ENCODE measurements around the gene OR2V1.

The OR2V1 gene

DNA sequence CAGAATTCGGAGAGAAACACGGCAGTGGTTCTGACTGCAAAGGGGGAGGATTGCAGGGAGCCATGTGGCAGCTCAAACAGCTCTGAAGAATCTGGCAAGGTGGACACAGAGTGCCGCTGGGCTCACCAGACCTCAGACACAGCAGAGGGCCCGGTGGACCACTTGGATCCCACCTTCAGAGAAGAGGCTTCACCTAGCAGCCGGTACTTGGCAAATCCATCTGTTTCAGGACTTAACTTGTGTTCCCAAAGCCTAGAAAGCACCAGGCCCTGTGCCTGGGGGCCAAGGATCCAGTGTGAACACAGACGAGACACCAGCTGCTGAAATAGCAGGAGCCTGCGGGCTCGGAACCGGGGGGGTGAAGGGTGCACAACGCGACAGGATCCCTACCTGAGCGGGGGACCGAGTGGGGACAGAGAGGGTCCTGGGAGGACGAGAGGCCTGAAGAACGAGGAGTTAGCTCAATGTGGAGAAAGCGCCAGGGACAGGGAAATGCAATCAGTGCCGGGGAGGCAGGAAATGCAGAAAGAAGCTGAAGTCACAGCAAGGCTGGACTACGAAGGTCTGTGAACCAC is 46.3 kb downstream of the OR2V1 start:
- no peak for TF ChIP-seq ZNF384 (IDR thresholded peaks at IDR 0.05)
- no peak for TF ChIP-seq ARNT (IDR thresholded peaks at IDR 0.05)
- no peak for TF ChIP-seq BHLHE40 (IDR thresholded peaks at IDR 0.05; ENCODE audit: borderline replicate concordance)
- no peak for TF ChIP-seq L3MBTL2 (conservative IDR thresholded peaks at IDR 0.05)
- no peak for TF ChIP-seq SUZ12 (IDR thresholded peaks at IDR 0.05)
- TF ChIP-seq TARDBP (IDR thresholded peaks at IDR 0.05): no peak
- no peak for TF ChIP-seq NFRKB (IDR thresholded peaks at IDR 0.05)
- no peak for TF ChIP-seq CTBP1 (IDR thresholded peaks at IDR 0.05; ENCODE audit: borderline replicate concordance)
- TF ChIP-seq HDGF (IDR thresholded peaks at IDR 0.05; ENCODE audit: borderline replicate concordance): no peak
- no peak for TF ChIP-seq FOXA1 (IDR thresholded peaks at IDR 0.05)
- no peak for TF ChIP-seq FOXK2 (IDR thresholded peaks at IDR 0.05)
- TF ChIP-seq FOXM1 (IDR thresholded peaks at IDR 0.05; ENCODE audit: borderline replicate concordance): no peak
- TF ChIP-seq ELF4 (IDR thresholded peaks at IDR 0.05): no peak
- no peak for TF ChIP-seq LEF1 (IDR thresholded peaks at IDR 0.05; ENCODE audit: borderline replicate concordance)
- TF ChIP-seq SP1 (IDR thresholded peaks at IDR 0.05): no peak
- TF ChIP-seq, protein P1, sequence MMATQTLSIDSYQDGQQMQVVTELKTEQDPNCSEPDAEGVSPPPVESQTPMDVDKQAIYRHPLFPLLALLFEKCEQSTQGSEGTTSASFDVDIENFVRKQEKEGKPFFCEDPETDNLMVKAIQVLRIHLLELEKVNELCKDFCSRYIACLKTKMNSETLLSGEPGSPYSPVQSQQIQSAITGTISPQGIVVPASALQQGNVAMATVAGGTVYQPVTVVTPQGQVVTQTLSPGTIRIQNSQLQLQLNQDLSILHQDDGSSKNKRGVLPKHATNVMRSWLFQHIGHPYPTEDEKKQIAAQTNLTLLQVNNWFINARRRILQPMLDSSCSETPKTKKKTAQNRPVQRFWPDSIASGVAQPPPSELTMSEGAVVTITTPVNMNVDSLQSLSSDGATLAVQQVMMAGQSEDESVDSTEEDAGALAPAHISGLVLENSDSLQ (IDR thresholded peaks at IDR 0.05): no peak
- DNase-seq (ENCODE audit: extremely low spot score): no peak
- ChIA-PET POLR2A (no interaction called here), CTCF (no interaction called here)

DNA sequence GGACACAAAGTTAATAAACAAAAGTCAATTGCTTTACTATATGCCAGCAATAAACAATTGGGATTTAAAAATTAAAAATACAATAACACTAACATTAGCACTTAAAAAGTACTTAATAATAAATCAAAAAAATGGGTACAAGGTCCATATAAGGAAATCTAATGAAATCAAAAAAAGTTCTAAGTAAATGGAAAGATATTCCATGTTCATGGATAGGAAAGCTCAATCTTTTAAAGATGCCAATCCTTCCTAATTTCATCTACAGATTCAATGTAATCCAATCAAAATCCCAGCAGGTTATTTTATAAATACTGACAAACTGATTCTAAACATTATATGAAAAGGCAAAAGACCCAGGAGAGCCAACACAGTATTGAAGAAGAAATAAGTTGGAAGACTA is 49.0 kb downstream of the OR2V1 start:
- ChIA-PET POLR2A (no interaction called here), CTCF (interaction anchor here (1.7 kb wide), 1 partner anchor 12 kb away, joined by 4 read pairs; no protein-coding TSS in a partner anchor)
- no peak for TF ChIP-seq FOXA1 (IDR thresholded peaks at IDR 0.05)
- no peak for TF ChIP-seq ARNT (IDR thresholded peaks at IDR 0.05)
- no peak for TF ChIP-seq CTBP1 (IDR thresholded peaks at IDR 0.05; ENCODE audit: borderline replicate concordance)
- TF ChIP-seq ELF4 (IDR thresholded peaks at IDR 0.05): no peak
- no peak for TF ChIP-seq NFRKB (IDR thresholded peaks at IDR 0.05)
- no peak for TF ChIP-seq HDGF (IDR thresholded peaks at IDR 0.05; ENCODE audit: borderline replicate concordance)
- no peak for TF ChIP-seq SP1 (IDR thresholded peaks at IDR 0.05)
- no peak for TF ChIP-seq BHLHE40 (IDR thresholded peaks at IDR 0.05; ENCODE audit: borderline replicate concordance)
- TF ChIP-seq SUZ12 (IDR thresholded peaks at IDR 0.05): no peak
- TF ChIP-seq ZNF384 (IDR thresholded peaks at IDR 0.05): no peak
- no peak for TF ChIP-seq TARDBP (IDR thresholded peaks at IDR 0.05)
- TF ChIP-seq, protein P1 (IDR thresholded peaks at IDR 0.05): no peak
- TF ChIP-seq FOXM1 (IDR thresholded peaks at IDR 0.05; ENCODE audit: borderline replicate concordance): no peak
- no peak for TF ChIP-seq LEF1 (IDR thresholded peaks at IDR 0.05; ENCODE audit: borderline replicate concordance)
- TF ChIP-seq L3MBTL2 (conservative IDR thresholded peaks at IDR 0.05): no peak
- TF ChIP-seq FOXK2 (IDR thresholded peaks at IDR 0.05): no peak
- DNase-seq (ENCODE audit: extremely low spot score): no peak

DNA sequence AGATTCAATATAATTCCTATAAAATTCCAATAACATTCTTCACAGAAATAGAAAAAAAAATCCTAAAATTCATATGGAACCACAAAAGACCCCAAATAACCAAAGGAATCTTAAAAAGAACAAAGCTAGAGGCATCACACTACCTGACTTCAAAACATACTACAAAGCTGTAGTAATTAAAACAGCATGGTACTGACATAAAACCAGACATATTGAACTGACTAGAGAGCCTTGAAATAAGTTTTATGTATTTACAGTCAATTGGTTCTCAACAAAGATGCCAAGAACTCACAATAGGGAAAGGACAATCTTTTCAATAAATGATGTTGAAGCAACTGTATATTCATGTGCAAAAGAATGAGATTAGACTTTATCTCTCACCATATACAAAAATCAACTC is 54.0 kb downstream of the OR2V1 start:
- POLR2A ChIA-PET: no interaction called here

More for the DNA sequence above, 54.0 kb downstream of the OR2V1 start:
- TF ChIP-seq NFRKB (IDR thresholded peaks at IDR 0.05) (no peak), FOXM1 (IDR thresholded peaks at IDR 0.05; ENCODE audit: borderline replicate concordance) (no peak), LEF1 (IDR thresholded peaks at IDR 0.05; ENCODE audit: borderline replicate concordance) (no peak), CTBP1 (IDR thresholded peaks at IDR 0.05; ENCODE audit: borderline replicate concordance) (no peak), SP1 (IDR thresholded peaks at IDR 0.05) (no peak), ARNT (IDR thresholded peaks at IDR 0.05) (no peak), ELF4 (IDR thresholded peaks at IDR 0.05) (no peak), SUZ12 (IDR thresholded peaks at IDR 0.05) (no peak), HDGF (IDR thresholded peaks at IDR 0.05; ENCODE audit: borderline replicate concordance) (no peak), FOXA1 (IDR thresholded peaks at IDR 0.05) (no peak), L3MBTL2 (conservative IDR thresholded peaks at IDR 0.05) (no peak), FOXK2 (IDR thresholded peaks at IDR 0.05) (no peak), ZNF384 (IDR thresholded peaks at IDR 0.05) (no peak), TARDBP (IDR thresholded peaks at IDR 0.05) (no peak), BHLHE40 (IDR thresholded peaks at IDR 0.05; ENCODE audit: borderline replicate concordance) (no peak)
- TF ChIP-seq, protein P1 (IDR thresholded peaks at IDR 0.05): no peak
- CTCF ChIA-PET: no interaction called here
- no peak for DNase-seq (ENCODE audit: extremely low spot score)
